Uterus (tissue), 2 donors: ENCODE measurements around the gene IL17A.

Experiments
- CTCF ChIP-seq, 4 experiments: fragments of 200-600 bp in 2 of 4; fragments of 450-650 bp in 2 of 4; sonication (generic) in 2 of 4; IDR thresholded peaks; one replicate each; pipeline ENCODE4 v1.5.1; 2016 to 2019; ENCODE audit warnings: antibody characterized with exemption in 4 of 4, mild to moderate bottlenecking in 2 of 4, moderate library complexity in 1 of 4
- POLR2A ChIP-seq, 2 donors: fragments of 450-650 bp; IDR thresholded peaks; one replicate each; pipeline ENCODE4 v1.6.1; 2016; ENCODE audit warnings: antibody characterized with exemption in 2 of 2, mild to moderate bottlenecking in 1 of 2, moderate library complexity in 1 of 2

- no peak for TF ChIP-seq CTCF (IDR thresholded peaks at IDR 0.05)
- TF ChIP-seq POLR2A (IDR thresholded peaks at IDR 0.05), result no peak
Observed at GRCh38 chr6:52183131-52183713, 3.0 kb upstream of the IL17A start.
